Endometrium (tissue), 2 donors: ENCODE results near the gene PCAT7.
"Not testable (repeated sequence)": the region's sequence is repeated elsewhere in the genome, so short reads cannot be mapped to it uniquely, and the experiment has no call there.

ENCODE experiments used
- FAIRE-seq: peaks from 2 replicates; lab custom pipeline; 2012; peaks lifted over from hg19 to GRCh38; lab: Jason Lieb, UNC
- donor health status: control.
- donor health status: control.

PCAT7 gene

GRCh38 chr9:94564279-94564678 is 9.4 kb downstream of the PCAT7 start:
- not testable (repeated sequence) for FAIRE-seq

- no peak for FAIRE-seq
Measured at GRCh38 chr9:94566550-94566949, 11.7 kb downstream of the PCAT7 start.

GRCh38 chr9:94567271-94567670 is 12.4 kb downstream of the PCAT7 start:
- no peak for FAIRE-seq

GRCh38 chr9:94568250-94568889 is 13.5 kb downstream of the PCAT7 start:
- no peak for FAIRE-seq

GRCh38 chr9:94568972-94569712 is 14.3 kb downstream of the PCAT7 start:
- no peak for FAIRE-seq

- no peak for FAIRE-seq
Measured at GRCh38 chr9:94576131-94576530, 21.2 kb downstream of the PCAT7 start.

- FAIRE-seq = no peak
Measured at GRCh38 chr9:94577036-94577435, 22.2 kb downstream of the PCAT7 start.

- FAIRE-seq = no peak
Measured at GRCh38 chr9:94577571-94577970, 22.7 kb downstream of the PCAT7 start.

- no peak for FAIRE-seq
Measured at GRCh38 chr9:94581728-94582127, 26.8 kb downstream of the PCAT7 start.

GRCh38 chr9:94584555-94584954 is 29.7 kb downstream of the PCAT7 start:
- FAIRE-seq = no peak

GRCh38 chr9:94586316-94586715 is 31.4 kb downstream of the PCAT7 start:
- FAIRE-seq = no peak

GRCh38 chr9:94586814-94587213 is 31.9 kb downstream of the PCAT7 start:
- FAIRE-seq = no peak

GRCh38 chr9:94588681-94589080 is 33.8 kb downstream of the PCAT7 start:
- FAIRE-seq = no peak

GRCh38 chr9:94591046-94591545 is 36.2 kb downstream of the PCAT7 start:
- not testable (repeated sequence) for FAIRE-seq

GRCh38 chr9:94591876-94592275 is 37.0 kb downstream of the PCAT7 start:
- FAIRE-seq = no peak

GRCh38 chr9:94592683-94593082 is 37.8 kb downstream of the PCAT7 start:
- FAIRE-seq = not testable (repeated sequence)

GRCh38 chr9:94593459-94594345 is 38.8 kb downstream of the PCAT7 start, which contains the start of gene FBP2:
FBP2 (minus strand) TSS chr9:94593824; CDS start chr9:94593726, 98 bp downstream.
- no peak for FAIRE-seq

GRCh38 chr9:94599102-94599501 is 44.2 kb downstream of the PCAT7 start:
- FAIRE-seq = no peak

- FAIRE-seq = no peak
Measured at GRCh38 chr9:94600258-94600657, 45.4 kb downstream of the PCAT7 start.

GRCh38 chr9:94600715-94601114 is 45.8 kb downstream of the PCAT7 start:
- FAIRE-seq = no peak

- FAIRE-seq = no peak
Measured at GRCh38 chr9:94602666-94603065, 47.8 kb downstream of the PCAT7 start.
